Measurements from ENCODE around the gene CCNH. TPM values are rescaled to one million over a fixed set of nuclear protein-coding genes. Genes with fewer than 3 reads are reported as not detected.

CCNH gene
- total and polyA plus RNA-seq, 2 experiments from 2014 or later, result 74.4 to 80.2 TPM

- no peak for TF ChIP-seq REST (IDR thresholded peaks at IDR 0.05; ENCODE audit: unreplicated experiment)
These were observed 51.1 kb downstream of the CCNH start (continued) for GRCh38 chr5:87361536-87362213.

- Histone ChIP-seq H4K20me1 (replicated peaks; ENCODE audit: insufficient read depth) (no peaks in the 10 kb centered on the region), H3K4me1 (ENCODE audit: insufficient read depth) (peaks cover 18% of the 10 kb centered on the region; the same call in 1 of the 2 replicates), H3F3A (replicated peaks; ENCODE audit: low read depth) (no peaks in the 10 kb centered on the region), H3K27me3 (ENCODE audit: insufficient read depth) (no peaks in the 10 kb centered on the region), H3K9me2 (ENCODE audit: insufficient read depth) (no peaks in the 10 kb centered on the region), H2AFZ (no peak overlapping the region), H3K36me3 (ENCODE audit: insufficient read depth) (no peaks in the 10 kb centered on the region), H3K79me2 (replicated peaks; ENCODE audit: insufficient read depth) (no peaks in the 10 kb centered on the region), H3K4me3 (no peak overlapping the region), H3K4me2 (no peak overlapping the region), H3K27ac (ENCODE audit: low read depth) (no peak overlapping the region)
- Mint-ChIP-seq H3K36me3 (ENCODE audit: low read depth) (peaks cover 2% of the 10 kb centered on the region; the same call in 1 of the 3 replicates), H3K4me1 (peaks cover 17% of the 10 kb centered on the region; the same call in 2 of the 3 replicates), H3K27ac (no peak overlapping the region), H3K4me3 (no peak overlapping the region), H3K9me3 (no peaks in the 10 kb centered on the region), H3K27me3 (ENCODE audit: insufficient read depth, low read depth, poor library complexity) (no peaks in the 10 kb centered on the region)
- DNase-seq (ENCODE audit: low spot score), result no peak
- TF ChIP-seq JUNB (IDR thresholded peaks at IDR 0.05; ENCODE audit: unreplicated experiment) (no peak), EZH2 (IDR thresholded peaks at IDR 0.05; ENCODE audit: low read depth, unreplicated experiment) (no peak), POLR2AphosphoS5 (IDR thresholded peaks at IDR 0.05; ENCODE audit: low read depth) (no peak), ZNF114 (CRISPR knock-in tag; IDR thresholded peaks at IDR 0.05) (no peak)
- TF ChIP-seq, protein P1, sequence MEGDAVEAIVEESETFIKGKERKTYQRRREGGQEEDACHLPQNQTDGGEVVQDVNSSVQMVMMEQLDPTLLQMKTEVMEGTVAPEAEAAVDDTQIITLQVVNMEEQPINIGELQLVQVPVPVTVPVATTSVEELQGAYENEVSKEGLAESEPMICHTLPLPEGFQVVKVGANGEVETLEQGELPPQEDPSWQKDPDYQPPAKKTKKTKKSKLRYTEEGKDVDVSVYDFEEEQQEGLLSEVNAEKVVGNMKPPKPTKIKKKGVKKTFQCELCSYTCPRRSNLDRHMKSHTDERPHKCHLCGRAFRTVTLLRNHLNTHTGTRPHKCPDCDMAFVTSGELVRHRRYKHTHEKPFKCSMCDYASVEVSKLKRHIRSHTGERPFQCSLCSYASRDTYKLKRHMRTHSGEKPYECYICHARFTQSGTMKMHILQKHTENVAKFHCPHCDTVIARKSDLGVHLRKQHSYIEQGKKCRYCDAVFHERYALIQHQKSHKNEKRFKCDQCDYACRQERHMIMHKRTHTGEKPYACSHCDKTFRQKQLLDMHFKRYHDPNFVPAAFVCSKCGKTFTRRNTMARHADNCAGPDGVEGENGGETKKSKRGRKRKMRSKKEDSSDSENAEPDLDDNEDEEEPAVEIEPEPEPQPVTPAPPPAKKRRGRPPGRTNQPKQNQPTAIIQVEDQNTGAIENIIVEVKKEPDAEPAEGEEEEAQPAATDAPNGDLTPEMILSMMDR (conservative IDR thresholded peaks at IDR 0.05; ENCODE audit: low read depth in 2 of 2), result no peak
- no peak for ATAC-seq
These were observed 51.7 kb downstream of the CCNH start for GRCh38 chr5:87361031-87361445.

DNA sequence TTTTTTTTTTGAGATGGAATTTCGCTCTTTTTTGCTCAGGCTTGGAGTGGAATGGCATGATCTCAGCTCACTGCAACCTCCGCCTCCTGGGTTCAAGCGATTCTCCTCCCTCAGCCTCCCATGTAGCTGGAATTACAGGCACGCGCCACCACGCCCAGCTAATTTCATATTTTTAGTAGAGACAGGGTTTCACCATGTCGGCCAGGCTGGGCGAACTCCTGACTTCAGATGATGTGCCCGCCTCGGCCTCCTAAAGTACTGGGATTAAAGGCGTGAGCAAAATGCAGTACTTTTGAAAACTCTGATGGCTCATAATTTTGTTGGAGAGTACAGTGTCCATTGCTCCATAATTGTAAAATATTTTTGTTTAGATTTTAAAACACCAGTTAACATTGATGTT, 52.6 kb downstream of the CCNH start:
- Mint-ChIP-seq H3K9me3 (no peaks in the 10 kb centered on the region), H3K27me3 (ENCODE audit: insufficient read depth, low read depth, poor library complexity) (no peaks in the 10 kb centered on the region), H3K4me1 (peaks cover 17% of the 10 kb centered on the region; the same call in 2 of the 3 replicates), H3K4me3 (no peak overlapping the region), H3K27ac (no peak overlapping the region), H3K36me3 (ENCODE audit: low read depth) (peaks cover 5% of the 10 kb centered on the region; the same call in 1 of the 3 replicates)
- no peak for DNase-seq (ENCODE audit: low spot score)
- Histone ChIP-seq H3F3A (replicated peaks; ENCODE audit: low read depth) (no peaks in the 10 kb centered on the region), H3K4me1 (ENCODE audit: insufficient read depth) (peaks cover 18% of the 10 kb centered on the region; the same call in 1 of the 2 replicates), H3K4me2 (no peak overlapping the region), H3K9me2 (ENCODE audit: insufficient read depth) (no peaks in the 10 kb centered on the region), H3K36me3 (ENCODE audit: insufficient read depth) (no peaks in the 10 kb centered on the region), H2AFZ (no peak overlapping the region), H4K20me1 (replicated peaks; ENCODE audit: insufficient read depth) (no peaks in the 10 kb centered on the region), H3K4me3 (no peak overlapping the region), H3K79me2 (replicated peaks; ENCODE audit: insufficient read depth) (no peaks in the 10 kb centered on the region), H3K27ac (ENCODE audit: low read depth) (no peak overlapping the region), H3K27me3 (ENCODE audit: insufficient read depth) (no peaks in the 10 kb centered on the region)
- ATAC-seq, result no peak
- no peak for TF ChIP-seq ZNF114 (CRISPR knock-in tag; IDR thresholded peaks at IDR 0.05)
- TF ChIP-seq, protein P2, sequence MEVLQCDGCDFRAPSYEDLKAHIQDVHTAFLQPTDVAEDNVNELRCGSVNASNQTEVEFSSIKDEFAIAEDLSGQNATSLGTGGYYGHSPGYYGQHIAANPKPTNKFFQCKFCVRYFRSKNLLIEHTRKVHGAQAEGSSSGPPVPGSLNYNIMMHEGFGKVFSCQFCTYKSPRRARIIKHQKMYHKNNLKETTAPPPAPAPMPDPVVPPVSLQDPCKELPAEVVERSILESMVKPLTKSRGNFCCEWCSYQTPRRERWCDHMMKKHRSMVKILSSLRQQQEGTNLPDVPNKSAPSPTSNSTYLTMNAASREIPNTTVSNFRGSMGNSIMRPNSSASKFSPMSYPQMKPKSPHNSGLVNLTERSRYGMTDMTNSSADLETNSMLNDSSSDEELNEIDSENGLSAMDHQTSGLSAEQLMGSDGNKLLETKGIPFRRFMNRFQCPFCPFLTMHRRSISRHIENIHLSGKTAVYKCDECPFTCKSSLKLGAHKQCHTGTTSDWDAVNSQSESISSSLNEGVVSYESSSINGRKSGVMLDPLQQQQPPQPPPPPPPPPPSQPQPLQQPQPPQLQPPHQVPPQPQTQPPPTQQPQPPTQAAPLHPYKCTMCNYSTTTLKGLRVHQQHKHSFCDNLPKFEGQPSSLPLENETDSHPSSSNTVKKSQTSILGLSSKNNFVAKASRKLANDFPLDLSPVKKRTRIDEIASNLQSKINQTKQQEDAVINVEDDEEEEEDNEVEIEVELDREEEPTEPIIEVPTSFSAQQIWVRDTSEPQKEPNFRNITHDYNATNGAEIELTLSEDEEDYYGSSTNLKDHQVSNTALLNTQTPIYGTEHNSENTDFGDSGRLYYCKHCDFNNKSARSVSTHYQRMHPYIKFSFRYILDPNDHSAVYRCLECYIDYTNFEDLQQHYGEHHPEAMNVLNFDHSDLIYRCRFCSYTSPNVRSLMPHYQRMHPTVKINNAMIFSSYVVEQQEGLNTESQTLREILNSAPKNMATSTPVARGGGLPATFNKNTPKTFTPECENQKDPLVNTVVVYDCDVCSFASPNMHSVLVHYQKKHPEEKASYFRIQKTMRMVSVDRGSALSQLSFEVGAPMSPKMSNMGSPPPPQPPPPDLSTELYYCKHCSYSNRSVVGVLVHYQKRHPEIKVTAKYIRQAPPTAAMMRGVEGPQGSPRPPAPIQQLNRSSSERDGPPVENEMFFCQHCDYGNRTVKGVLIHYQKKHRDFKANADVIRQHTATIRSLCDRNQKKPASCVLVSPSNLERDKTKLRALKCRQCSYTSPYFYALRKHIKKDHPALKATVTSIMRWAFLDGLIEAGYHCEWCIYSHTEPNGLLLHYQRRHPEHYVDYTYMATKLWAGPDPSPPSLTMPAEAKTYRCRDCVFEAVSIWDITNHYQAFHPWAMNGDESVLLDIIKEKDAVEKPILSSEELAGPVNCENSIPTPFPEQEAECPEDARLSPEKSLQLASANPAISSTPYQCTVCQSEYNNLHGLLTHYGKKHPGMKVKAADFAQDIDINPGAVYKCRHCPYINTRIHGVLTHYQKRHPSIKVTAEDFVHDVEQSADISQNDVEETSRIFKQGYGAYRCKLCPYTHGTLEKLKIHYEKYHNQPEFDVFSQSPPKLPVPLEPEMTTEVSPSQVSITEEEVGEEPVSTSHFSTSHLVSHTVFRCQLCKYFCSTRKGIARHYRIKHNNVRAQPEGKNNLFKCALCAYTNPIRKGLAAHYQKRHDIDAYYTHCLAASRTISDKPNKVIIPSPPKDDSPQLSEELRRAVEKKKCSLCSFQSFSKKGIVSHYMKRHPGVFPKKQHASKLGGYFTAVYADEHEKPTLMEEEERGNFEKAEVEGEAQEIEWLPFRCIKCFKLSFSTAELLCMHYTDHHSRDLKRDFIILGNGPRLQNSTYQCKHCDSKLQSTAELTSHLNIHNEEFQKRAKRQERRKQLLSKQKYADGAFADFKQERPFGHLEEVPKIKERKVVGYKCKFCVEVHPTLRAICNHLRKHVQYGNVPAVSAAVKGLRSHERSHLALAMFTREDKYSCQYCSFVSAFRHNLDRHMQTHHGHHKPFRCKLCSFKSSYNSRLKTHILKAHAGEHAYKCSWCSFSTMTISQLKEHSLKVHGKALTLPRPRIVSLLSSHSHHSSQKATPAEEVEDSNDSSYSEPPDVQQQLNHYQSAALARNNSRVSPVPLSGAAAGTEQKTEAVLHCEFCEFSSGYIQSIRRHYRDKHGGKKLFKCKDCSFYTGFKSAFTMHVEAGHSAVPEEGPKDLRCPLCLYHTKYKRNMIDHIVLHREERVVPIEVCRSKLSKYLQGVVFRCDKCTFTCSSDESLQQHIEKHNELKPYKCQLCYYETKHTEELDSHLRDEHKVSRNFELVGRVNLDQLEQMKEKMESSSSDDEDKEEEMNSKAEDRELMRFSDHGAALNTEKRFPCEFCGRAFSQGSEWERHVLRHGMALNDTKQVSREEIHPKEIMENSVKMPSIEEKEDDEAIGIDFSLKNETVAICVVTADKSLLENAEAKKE (CRISPR knock-in tag; IDR thresholded peaks at IDR 0.05), result no peak

All from GM23338 (cell line).